Left ventricle myocardium superior (tissue), 1 donor: ENCODE results near the gene GNAQ. TPM values are rescaled to one million over a fixed set of nuclear protein-coding genes. Genes with fewer than 3 reads are reported as not detected.
A peak's percentile ranks its signal among the peaks of the same experiment; 100 is the strongest.

ENCODE experiments used
- ATAC-seq: fragments of 200-7000 bp; cut with Tn5 transposase; one replicate; pipeline ENCODE4 v1.9.1; 2020; ENCODE audit warnings: mild to moderate bottlenecking, moderate library complexity
- DNase-seq: peaks from one replicate; pipeline ENCODE4 v3.0.0-alpha.2; 2020
- intact Hi-C: fragments of 100-400 bp; cut with micrococcal nuclease; formaldehyde crosslinking; loops from one replicate; pipeline ENCODE4 v1.11.0; 2022
- total RNA-seq: library from RNA; stranded (reverse); fragmentation: NEBNext Ultra II Directional; extraction: Animal tissue kit (Norgen Biotek cat#: 25700); gene quantifications from one replicate; pipeline ENCODE4 v1.2.1, GENCODE V29; 2021
- donor health status: DM: no; HTN: yes; CAD: no; lungs with severe emphysema.

Gene GNAQ
- total RNA-seq, 1 donor from 2014 or later, result 13.7 TPM

- DNase-seq, result no peak
- ATAC-seq, result no peak
- intact Hi-C loops, result no loop called here
Measured at GRCh38 chr9:77954666-77955015, 77.0 kb downstream of the GNAQ start.

DNA sequence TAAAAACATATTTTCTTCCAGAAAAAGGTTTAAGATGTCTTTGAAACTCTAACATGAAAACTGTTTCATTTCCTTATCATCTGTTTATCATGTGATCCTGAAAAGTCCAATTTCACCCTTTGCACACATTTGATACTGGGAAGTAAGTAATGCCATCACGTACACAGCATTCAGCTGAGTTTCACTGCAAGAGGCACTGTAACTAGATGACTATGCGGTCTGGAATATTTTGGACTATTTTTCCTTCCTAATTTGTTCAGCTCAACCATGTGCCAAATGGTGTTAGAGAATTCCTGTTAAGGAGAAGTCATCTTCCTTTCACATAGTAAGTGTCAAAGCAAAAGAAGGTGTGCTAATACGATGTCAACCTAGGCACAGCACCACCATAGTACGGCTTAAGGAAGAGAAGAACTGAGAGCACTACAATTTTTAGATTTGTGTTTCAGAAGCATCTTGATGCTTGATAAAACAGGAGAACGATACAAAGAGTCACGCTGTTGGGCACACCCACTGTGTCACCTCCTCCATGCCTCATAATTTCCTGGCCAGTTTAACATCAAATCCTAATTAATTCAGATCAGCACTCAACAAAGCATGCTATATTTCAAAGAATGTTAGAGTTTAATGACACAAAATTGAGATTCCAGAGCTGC lies 77.5 kb downstream of the GNAQ start:
- intact Hi-C loops, result no loop called here
- ATAC-seq, result peak; percentile 40
- no peak for DNase-seq

- DNase-seq, result no peak
- intact Hi-C loops, result no loop called here
- no peak for ATAC-seq
Measured at GRCh38 chr9:77953590-77953989, 78.0 kb downstream of the GNAQ start.

GRCh38 chr9:77952635-77953328 lies 78.8 kb downstream of the GNAQ start:
- no peak for DNase-seq

GRCh38 chr9:77951369-77951768 lies 80.2 kb downstream of the GNAQ start:
- ATAC-seq (no peak), DNase-seq (no peak)
- intact Hi-C loops, result no loop called here

More at GRCh38 chr9:77952635-77953328, 78.8 kb downstream of the GNAQ start:
- ATAC-seq, result peak; percentile 84
- intact Hi-C loops, result no loop called here

DNA sequence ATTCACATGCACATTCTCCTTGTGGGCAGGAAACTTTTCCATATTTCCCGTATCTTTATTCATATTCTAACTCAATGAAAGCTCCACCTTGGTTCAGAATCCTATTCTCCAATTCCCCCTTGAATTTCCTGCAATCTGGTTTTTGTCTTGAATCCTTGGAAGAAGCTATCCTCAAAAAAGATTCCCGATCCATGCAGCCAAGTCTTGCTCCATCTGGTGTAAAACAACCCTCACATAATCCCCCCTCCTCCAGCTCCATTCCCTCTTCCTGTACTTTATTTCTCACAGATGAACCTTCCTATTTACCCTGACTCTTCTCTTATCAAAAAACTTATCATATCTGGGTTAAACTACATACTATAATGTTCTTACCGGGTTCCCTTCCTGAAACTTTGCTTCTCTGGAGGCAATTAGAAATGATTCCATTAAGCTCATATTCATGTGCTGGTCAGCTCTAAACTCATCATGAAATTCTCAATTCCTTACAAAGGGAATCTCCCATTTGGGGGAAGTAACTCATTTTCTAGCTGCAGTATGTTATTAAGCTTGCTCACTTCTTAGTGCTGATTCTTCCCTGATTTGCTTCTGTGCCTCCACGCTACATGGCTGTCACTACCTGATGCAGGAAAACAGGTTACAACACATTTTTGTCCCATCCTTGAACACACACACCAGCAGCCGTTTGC lies 81.7 kb downstream of the GNAQ start:
- intact Hi-C loops, result no loop called here

GRCh38 chr9:77947651-77948050 lies 84.0 kb downstream of the GNAQ start:
- no peak for DNase-seq
- intact Hi-C loops, result no loop called here
- no peak for ATAC-seq

More for the DNA sequence above, 81.7 kb downstream of the GNAQ start:
- no peak for DNase-seq
- no peak for ATAC-seq

DNA sequence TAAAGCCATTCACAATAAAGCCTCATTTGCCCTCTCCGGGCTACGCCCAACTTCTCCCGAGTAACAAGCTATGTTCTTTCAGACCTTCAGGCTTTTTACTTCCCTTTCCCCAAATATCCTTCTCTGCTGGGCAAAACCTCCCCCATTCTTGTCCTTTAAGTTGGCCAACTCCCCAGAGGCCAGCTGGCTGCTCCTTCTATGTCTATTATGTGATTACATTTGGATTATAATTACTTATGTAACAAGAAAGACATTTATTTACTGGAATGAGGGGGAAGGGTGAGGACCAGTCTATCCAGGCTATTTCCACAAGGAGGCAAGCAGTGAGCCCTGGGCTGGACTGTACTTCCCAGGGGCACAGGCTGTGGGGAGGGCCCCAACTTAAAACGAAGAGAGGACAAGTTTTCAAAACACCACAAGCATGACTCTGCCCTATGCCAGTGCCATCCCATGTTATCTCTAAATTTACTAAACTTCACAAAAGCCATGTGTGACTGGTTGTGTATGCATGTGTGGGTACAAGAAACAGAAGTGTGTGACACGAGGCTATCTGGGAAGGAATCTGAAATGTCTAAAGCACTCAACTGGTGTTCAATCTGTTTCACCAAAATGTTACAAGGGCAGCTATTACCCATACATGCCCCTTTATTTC lies 84.5 kb downstream of the GNAQ start:
- ATAC-seq (peak; percentile 50), DNase-seq (no peak)
- intact Hi-C loops, result no loop called here

GRCh38 chr9:77946296-77946695 lies 85.3 kb downstream of the GNAQ start:
- no peak for ATAC-seq
- intact Hi-C loops, result no loop called here

DNA sequence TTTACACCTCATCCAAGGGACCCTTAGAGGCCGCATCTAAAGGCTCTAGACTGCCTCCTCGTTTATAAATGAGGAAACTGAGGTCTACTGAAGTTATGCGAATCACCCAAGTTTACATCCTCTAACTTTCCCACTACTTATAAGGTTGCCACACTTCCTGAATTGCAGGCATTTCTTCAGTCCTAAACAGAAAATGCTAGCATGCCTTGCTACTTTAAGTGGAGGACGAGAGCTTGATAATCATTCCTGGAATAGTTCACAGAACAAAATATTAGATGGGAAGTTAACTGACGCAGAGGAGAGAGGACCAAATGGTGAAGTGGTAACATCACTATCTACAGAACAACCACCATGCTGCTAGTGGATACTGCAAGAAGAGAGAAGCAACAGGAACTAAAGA lies 85.8 kb downstream of the GNAQ start:
- DNase-seq (no peak), ATAC-seq (peak; percentile 69)
- intact Hi-C loops, result no loop called here

More at GRCh38 chr9:77946296-77946695, 85.3 kb downstream of the GNAQ start:
- DNase-seq, result no peak

DNA sequence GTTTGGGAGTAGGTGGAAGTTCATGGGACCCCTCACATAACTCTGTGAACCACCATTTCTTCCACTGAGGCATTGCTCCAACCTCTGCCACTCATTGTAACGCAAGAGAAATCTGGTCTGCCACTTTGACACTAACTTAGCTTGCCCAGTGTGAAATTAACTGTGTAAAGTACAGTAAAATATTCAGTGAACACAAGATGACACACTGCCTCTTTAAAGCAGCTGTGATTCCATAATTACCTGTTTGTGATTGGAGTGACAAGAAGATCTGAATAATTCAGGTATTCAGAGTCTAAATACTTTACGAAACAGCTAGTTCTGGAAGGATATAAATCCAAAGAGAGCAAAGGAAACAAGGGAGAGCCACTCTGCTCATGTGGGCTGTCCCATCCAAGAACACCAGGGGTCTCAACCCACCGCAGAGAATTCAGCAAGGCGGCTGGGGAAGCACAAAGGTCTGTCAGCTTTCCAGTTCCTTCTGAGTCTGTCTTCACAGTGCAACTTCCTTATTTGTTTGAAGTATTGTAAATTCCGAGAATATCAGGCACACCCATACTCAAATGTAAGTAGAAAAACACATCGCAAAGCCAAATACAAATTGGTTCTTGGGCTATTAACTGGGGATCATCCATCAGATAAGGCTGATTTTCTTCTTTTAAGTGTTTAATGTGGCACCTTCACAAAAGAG lies 86.9 kb downstream of the GNAQ start:
- no peak for DNase-seq
- ATAC-seq, result peak; percentile 73
- intact Hi-C loops, result no loop called here

- intact Hi-C loops, result no loop called here
Measured at GRCh38 chr9:77943057-77943456, 88.6 kb downstream of the GNAQ start.

GRCh38 chr9:77939149-77939668 lies 92.4 kb downstream of the GNAQ start:
- intact Hi-C loops, result no loop called here
- DNase-seq (no peak), ATAC-seq (no peak)

More at GRCh38 chr9:77943057-77943456, 88.6 kb downstream of the GNAQ start:
- DNase-seq, result no peak
- no peak for ATAC-seq

DNA sequence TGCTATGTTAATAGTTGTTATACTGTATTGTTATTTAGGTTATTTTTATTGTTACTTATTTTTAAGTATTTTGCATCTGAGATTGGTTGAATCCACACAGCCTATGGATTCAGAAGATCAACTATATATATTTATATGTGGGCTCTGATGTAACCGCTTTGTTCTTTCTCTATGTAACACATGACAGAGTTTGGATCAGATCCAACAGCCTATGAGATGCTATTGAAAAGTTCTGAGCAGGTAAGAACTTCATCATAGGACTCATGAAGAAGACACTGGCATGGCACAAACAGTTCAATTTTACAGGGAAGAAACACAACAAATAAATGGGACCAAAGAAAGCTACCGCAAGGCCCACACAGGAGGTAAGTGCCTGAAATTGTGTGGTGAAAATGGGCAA lies 93.4 kb downstream of the GNAQ start:
- intact Hi-C loops, result no loop called here
- ATAC-seq (no peak), DNase-seq (no peak)

DNA sequence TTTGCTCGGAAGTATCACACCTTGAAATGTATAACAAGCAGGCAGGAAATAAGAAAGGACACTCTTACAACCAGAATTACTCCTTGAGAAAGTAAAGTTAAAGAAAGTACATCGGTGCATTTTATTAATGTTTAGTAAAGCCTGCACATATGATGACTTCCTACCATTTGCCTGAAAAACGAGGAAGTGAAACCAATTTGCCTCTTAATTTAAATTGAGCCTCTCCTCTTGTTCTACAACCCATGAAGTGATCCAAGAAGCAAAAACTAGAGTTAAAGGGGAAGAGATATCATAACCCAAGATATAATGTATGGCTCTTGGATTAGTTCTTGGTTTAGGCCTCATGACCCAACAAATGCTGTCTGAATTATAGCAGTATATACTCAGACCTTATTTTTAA lies 95.6 kb downstream of the GNAQ start:
- ATAC-seq (no peak), DNase-seq (no peak)
- intact Hi-C loops, result no loop called here

DNA sequence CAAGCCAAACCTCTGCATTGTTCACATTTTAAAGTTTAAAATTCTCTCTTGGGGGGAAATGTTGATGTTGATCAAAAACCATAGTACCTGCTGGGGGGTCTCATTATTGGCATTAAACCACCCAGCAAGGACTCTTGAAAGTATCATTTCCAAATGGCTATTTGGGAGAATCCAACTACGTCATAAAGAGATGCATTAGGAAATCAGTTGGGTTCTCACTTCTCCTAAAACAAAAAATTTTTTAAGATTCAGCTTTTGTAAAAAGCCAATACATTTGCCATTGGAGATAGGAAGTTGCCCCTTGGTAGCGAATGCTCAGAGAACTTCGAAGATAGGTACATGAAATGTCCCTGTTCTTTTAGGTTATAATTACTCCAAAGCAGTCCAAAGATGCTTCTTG lies 96.4 kb downstream of the GNAQ start:
- ATAC-seq, result no peak
- intact Hi-C loops, result no loop called here

GRCh38 chr9:77933976-77934375 lies 97.6 kb downstream of the GNAQ start:
- ATAC-seq (no peak), DNase-seq (no peak)
- intact Hi-C loops, result no loop called here

More for the DNA sequence above, 96.4 kb downstream of the GNAQ start:
- DNase-seq, result no peak

GRCh38 chr9:77933019-77933418 lies 98.6 kb downstream of the GNAQ start:
- no peak for ATAC-seq
- intact Hi-C loops, result no loop called here
- no peak for DNase-seq

- no peak for ATAC-seq
- no peak for DNase-seq
- intact Hi-C loops, result no loop called here
Measured at GRCh38 chr9:77929942-77930341, 101.7 kb downstream of the GNAQ start.
